HepG2 (cell line): ENCODE results near the gene HS3ST5. TPM values are rescaled to one million over a fixed set of nuclear protein-coding genes. Genes with fewer than 3 reads are reported as not detected.

Experiments used
- FOSL2 ChIP-seq: sonication (generic); formaldehyde crosslinking; IDR thresholded peaks from 2 replicates; pipeline ENCODE4 v1.4.0; 2020; ENCODE audit warnings: missing genetic modification reagents
- KDM3A ChIP-seq: IDR thresholded peaks from 2 replicates; pipeline ENCODE4 v1.6.1; 2018; ENCODE audit warnings: low read depth, missing compliant biosample characterization
- KLF13 ChIP-seq: sonication (generic); formaldehyde crosslinking; IDR thresholded peaks from 2 replicates; pipeline ENCODE4 v1.4.0; 2020; ENCODE audit warnings: mild to moderate bottlenecking, missing genetic modification reagents
- SAP130 ChIP-seq: IDR thresholded peaks from 2 replicates; pipeline ENCODE4 v1.6.1; 2016; ENCODE audit warnings: low read depth
- SMAD9 ChIP-seq: sonication (generic); formaldehyde crosslinking; IDR thresholded peaks from 2 replicates; pipeline ENCODE4 v1.5.1; 2020; ENCODE audit warnings: mild to moderate bottlenecking, missing genetic modification reagents
- YEATS2 ChIP-seq: sonication (generic); formaldehyde crosslinking; IDR thresholded peaks from 2 replicates; pipeline ENCODE4 v1.4.0; 2020; ENCODE audit warnings: missing genetic modification reagents, borderline replicate concordance
- ZHX2 ChIP-seq, 2 experiments: sonication (generic) in 1 of 2; formaldehyde crosslinking in 1 of 2; IDR thresholded peaks; 2 replicates each; pipeline versions ENCODE4 v1.6.1 to v1.9.0; 2014 to 2022; ENCODE audit warnings: antibody characterized with exemption in 1 of 2, borderline replicate concordance in 1 of 2, inconsistent platforms in 1 of 2, low read depth in 1 of 2, missing genetic modification reagents in 1 of 2
- ZNF138 ChIP-seq: sonication (generic); formaldehyde crosslinking; IDR thresholded peaks from 2 replicates; pipeline ENCODE4 v1.5.0; 2020; ENCODE audit warnings: mild to moderate bottlenecking, low read depth, missing genetic modification reagents
- ZNF407 ChIP-seq: sonication (generic); formaldehyde crosslinking; IDR thresholded peaks from one replicate; pipeline ENCODE4 v1.5.1; 2020; ENCODE audit warnings: mild to moderate bottlenecking, missing genetic modification reagents; ENCODE audit errors: not compliant biosample characterization
- ZNF503 ChIP-seq: sonication (generic); formaldehyde crosslinking; IDR thresholded peaks from 2 replicates; pipeline ENCODE4 v1.4.0; 2020; ENCODE audit warnings: missing genetic modification reagents
- ZNF547 ChIP-seq: sonication (generic); formaldehyde crosslinking; IDR thresholded peaks from 2 replicates; pipeline ENCODE4 v1.5.1; 2020; ENCODE audit warnings: mild to moderate bottlenecking, missing genetic modification reagents
- ZNF672 ChIP-seq: sonication (generic); formaldehyde crosslinking; IDR thresholded peaks from 2 replicates; pipeline ENCODE4 v1.8.1; 2022; ENCODE audit warnings: missing genetic modification reagents
- ZNF749 ChIP-seq: sonication (generic); formaldehyde crosslinking; IDR thresholded peaks from 2 replicates; pipeline ENCODE4 v1.8.0; 2022; ENCODE audit warnings: mild to moderate bottlenecking, missing genetic modification reagents, moderate library complexity, borderline replicate concordance
- polyA plus RNA-seq, 8 experiments: library from polyadenylated mRNA; depleted of rRNA in 3 of 8; stranded (reverse) in 7 of 8; unstranded in 1 of 8; fragments of >200 nt; fragmentation: Illumina TruSeq in 4 of 8; extraction: Trizol in 4 of 8; gene quantifications; 2 replicates each; pipeline versions ENCODE4 v1.2.1 to v1.2.3, GENCODE V29; 2011 to 2016; ENCODE audit warnings: low read depth in 4 of 8, missing spikeins in 1 of 8, mixed read lengths in 1 of 8; ENCODE audit not compliant: insufficient read depth in 1 of 8
- total RNA-seq, 5 experiments: library from RNA; depleted of rRNA; stranded (reverse); fragments of >200 nt; fragmentation: Illumina TruSeq; extraction: Trizol; gene quantifications; 2 replicates each; pipeline ENCODE4 v1.2.3, GENCODE V29; 2016; ENCODE audit warnings: low read depth in 1 of 5

Gene HS3ST5
- total and polyA plus RNA-seq, 2 of the 13 experiments (the other 11 are each of a cell fraction or from before 2014, with no cell fraction given): 1.1 to 1.6 TPM

- TF ChIP-seq ZHX2 (IDR thresholded peaks at IDR 0.05; ENCODE audit: low read depth) (no peak), ZHX2 (CRISPR knock-in tag; IDR thresholded peaks at IDR 0.05; ENCODE audit: borderline replicate concordance) (no peak), KLF13 (no peak), ZNF672 (CRISPR knock-in tag) (no peak), FOSL2 (CRISPR knock-in tag) (no peak), ZNF407 (CRISPR knock-in tag) (no peak), ZNF503 (CRISPR knock-in tag) (no peak), SAP130 (CRISPR knock-in tag) (no peak), KDM3A (CRISPR knock-in tag) (no peak), ZNF749 (CRISPR knock-in tag) (no peak), ZNF138 (no peak), SMAD9 (CRISPR knock-in tag) (no peak), ZNF547 (CRISPR knock-in tag) (no peak), YEATS2 (CRISPR knock-in tag) (no peak)
Measured at GRCh38 chr6:114342086-114342825, 567 bp downstream of the HS3ST5 start (continued).
